Measurements from ENCODE around the gene KAZN. TPM values are rescaled to one million over a fixed set of nuclear protein-coding genes. Genes with fewer than 3 reads are reported as not detected.

Gene KAZN
- total RNA-seq, 1 experiment from 2014 or later: 6.5 TPM

GRCh38 chr1:15020943-15021745 is 422.7 kb downstream of the KAZN start:
- no peak for DNase-seq (ENCODE audit: low read depth, low spot score)
- in situ Hi-C loops (cut with HindIII; ENCODE audit: low pct_unique_long_range_greater_than_20kb, low sequenced_read_pairs): no loop called here

GRCh38 chr1:15022048-15022447 is 423.6 kb downstream of the KAZN start:
- DNase-seq (ENCODE audit: low read depth, low spot score): no peak
- in situ Hi-C loops (cut with HindIII; ENCODE audit: low pct_unique_long_range_greater_than_20kb, low sequenced_read_pairs): no loop called here

GRCh38 chr1:15023205-15023604 is 424.7 kb downstream of the KAZN start:
- no peak for DNase-seq (ENCODE audit: low read depth, low spot score)
- in situ Hi-C loops (cut with HindIII; ENCODE audit: low pct_unique_long_range_greater_than_20kb, low sequenced_read_pairs): no loop called here

- in situ Hi-C loops (cut with HindIII; ENCODE audit: low pct_unique_long_range_greater_than_20kb, low sequenced_read_pairs): no loop called here
- no peak for DNase-seq (ENCODE audit: low read depth, low spot score)
Observed at GRCh38 chr1:15023976-15024375, 425.5 kb downstream of the KAZN start.

GRCh38 chr1:15026117-15026489 is 427.6 kb downstream of the KAZN start:
- DNase-seq (ENCODE audit: low read depth, low spot score): no peak
- in situ Hi-C loops (cut with HindIII; ENCODE audit: low pct_unique_long_range_greater_than_20kb, low sequenced_read_pairs): no loop called here

- peak; percentile 64 for DNase-seq (ENCODE audit: low read depth, low spot score)
- in situ Hi-C loops (cut with HindIII; ENCODE audit: low pct_unique_long_range_greater_than_20kb, low sequenced_read_pairs): no loop called here
Observed at GRCh38 chr1:15027515-15027986, 429.1 kb downstream of the KAZN start.

- in situ Hi-C loops (cut with HindIII; ENCODE audit: low pct_unique_long_range_greater_than_20kb, low sequenced_read_pairs): no loop called here
- no peak for DNase-seq (ENCODE audit: low read depth, low spot score)
Observed at GRCh38 chr1:15028102-15028501, 429.6 kb downstream of the KAZN start.

GRCh38 chr1:15028616-15029015 is 430.1 kb downstream of the KAZN start:
- in situ Hi-C loops (cut with HindIII; ENCODE audit: low pct_unique_long_range_greater_than_20kb, low sequenced_read_pairs): no loop called here
- no peak for DNase-seq (ENCODE audit: low read depth, low spot score)

GRCh38 chr1:15029036-15029435 is 430.6 kb downstream of the KAZN start:
- no peak for DNase-seq (ENCODE audit: low read depth, low spot score)
- in situ Hi-C loops (cut with HindIII; ENCODE audit: low pct_unique_long_range_greater_than_20kb, low sequenced_read_pairs): no loop called here

- in situ Hi-C loops (cut with HindIII; ENCODE audit: low pct_unique_long_range_greater_than_20kb, low sequenced_read_pairs): no loop called here
- no peak for DNase-seq (ENCODE audit: low read depth, low spot score)
Observed at GRCh38 chr1:15029786-15030185, 431.3 kb downstream of the KAZN start.

GRCh38 chr1:15031251-15031933 is 432.9 kb downstream of the KAZN start:
- in situ Hi-C loops (cut with HindIII; ENCODE audit: low pct_unique_long_range_greater_than_20kb, low sequenced_read_pairs): no loop called here

GRCh38 chr1:15033264-15033663 is 434.8 kb downstream of the KAZN start:
- in situ Hi-C loops (cut with HindIII; ENCODE audit: low pct_unique_long_range_greater_than_20kb, low sequenced_read_pairs): no loop called here

More at GRCh38 chr1:15031251-15031933, 432.9 kb downstream of the KAZN start:
- peak; percentile 54 for DNase-seq (ENCODE audit: low read depth, low spot score)

GRCh38 chr1:15034656-15035055 is 436.2 kb downstream of the KAZN start:
- in situ Hi-C loops (cut with HindIII; ENCODE audit: low pct_unique_long_range_greater_than_20kb, low sequenced_read_pairs): no loop called here
- DNase-seq (ENCODE audit: low read depth, low spot score): no peak

More at GRCh38 chr1:15033264-15033663, 434.8 kb downstream of the KAZN start:
- no peak for DNase-seq (ENCODE audit: low read depth, low spot score)

- in situ Hi-C loops (cut with HindIII; ENCODE audit: low pct_unique_long_range_greater_than_20kb, low sequenced_read_pairs): no loop called here
Observed at GRCh38 chr1:15035236-15035635, 436.8 kb downstream of the KAZN start.

GRCh38 chr1:15036101-15036500 is 437.6 kb downstream of the KAZN start:
- no peak for DNase-seq (ENCODE audit: low read depth, low spot score)
- in situ Hi-C loops (cut with HindIII; ENCODE audit: low pct_unique_long_range_greater_than_20kb, low sequenced_read_pairs): no loop called here

More at GRCh38 chr1:15035236-15035635, 436.8 kb downstream of the KAZN start:
- DNase-seq (ENCODE audit: low read depth, low spot score): no peak

- peak; percentile 71 for DNase-seq (ENCODE audit: low read depth, low spot score)
- in situ Hi-C loops (cut with HindIII; ENCODE audit: low pct_unique_long_range_greater_than_20kb, low sequenced_read_pairs): no loop called here
Observed at GRCh38 chr1:15038232-15039016, 439.9 kb downstream of the KAZN start.

GRCh38 chr1:15039017-15039648 is 440.6 kb downstream of the KAZN start:
- DNase-seq (ENCODE audit: low read depth, low spot score): no peak
- in situ Hi-C loops (cut with HindIII; ENCODE audit: low pct_unique_long_range_greater_than_20kb, low sequenced_read_pairs): no loop called here

- DNase-seq (ENCODE audit: low read depth, low spot score): no peak
- in situ Hi-C loops (cut with HindIII; ENCODE audit: low pct_unique_long_range_greater_than_20kb, low sequenced_read_pairs): no loop called here
Observed at GRCh38 chr1:15039901-15040300, 441.4 kb downstream of the KAZN start.
